ENCODE measurements around the gene CYTH2.
A peak's percentile ranks its signal among the peaks of the same experiment; 100 is the strongest.

Gene CYTH2

DNA sequence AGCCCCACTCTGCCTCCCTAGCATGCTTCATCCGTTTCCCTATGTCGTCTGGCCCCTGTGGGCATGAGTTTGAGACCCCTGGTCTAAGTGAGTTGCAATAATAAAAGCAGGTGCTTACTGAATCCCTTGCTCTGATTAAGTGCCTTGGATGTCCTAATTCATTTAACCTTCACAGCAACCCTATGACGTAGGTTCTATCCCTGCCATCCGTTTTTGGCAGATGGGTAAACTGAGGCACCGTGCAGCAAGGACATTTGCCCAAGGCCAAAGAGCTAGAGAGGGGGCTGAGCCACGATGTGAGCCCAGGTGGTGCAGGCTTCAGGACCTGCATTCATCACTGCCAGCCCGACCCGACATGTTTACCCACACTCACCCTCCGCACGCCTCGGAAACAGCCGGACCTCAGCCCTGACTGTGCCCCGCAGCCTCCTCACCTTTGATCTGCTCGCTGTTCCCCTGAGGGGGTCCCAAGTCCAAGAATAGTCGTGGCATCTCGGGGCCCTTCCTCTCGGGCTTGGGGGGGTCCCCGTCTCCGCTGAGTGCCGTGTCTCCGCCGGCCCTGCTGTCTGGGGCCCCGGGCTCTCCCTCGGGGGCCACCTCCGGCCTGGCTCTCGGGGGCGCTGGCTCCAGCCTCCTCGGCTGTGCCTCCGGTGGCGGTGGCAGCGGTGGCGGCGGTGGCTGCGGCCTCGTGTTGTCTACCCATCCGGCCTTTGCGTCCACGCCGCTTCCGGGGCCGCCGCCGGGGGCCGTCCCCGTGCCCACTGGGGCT lies 28.0 kb downstream of the CYTH2 start:
- no peak for DNase-seq

DNA sequence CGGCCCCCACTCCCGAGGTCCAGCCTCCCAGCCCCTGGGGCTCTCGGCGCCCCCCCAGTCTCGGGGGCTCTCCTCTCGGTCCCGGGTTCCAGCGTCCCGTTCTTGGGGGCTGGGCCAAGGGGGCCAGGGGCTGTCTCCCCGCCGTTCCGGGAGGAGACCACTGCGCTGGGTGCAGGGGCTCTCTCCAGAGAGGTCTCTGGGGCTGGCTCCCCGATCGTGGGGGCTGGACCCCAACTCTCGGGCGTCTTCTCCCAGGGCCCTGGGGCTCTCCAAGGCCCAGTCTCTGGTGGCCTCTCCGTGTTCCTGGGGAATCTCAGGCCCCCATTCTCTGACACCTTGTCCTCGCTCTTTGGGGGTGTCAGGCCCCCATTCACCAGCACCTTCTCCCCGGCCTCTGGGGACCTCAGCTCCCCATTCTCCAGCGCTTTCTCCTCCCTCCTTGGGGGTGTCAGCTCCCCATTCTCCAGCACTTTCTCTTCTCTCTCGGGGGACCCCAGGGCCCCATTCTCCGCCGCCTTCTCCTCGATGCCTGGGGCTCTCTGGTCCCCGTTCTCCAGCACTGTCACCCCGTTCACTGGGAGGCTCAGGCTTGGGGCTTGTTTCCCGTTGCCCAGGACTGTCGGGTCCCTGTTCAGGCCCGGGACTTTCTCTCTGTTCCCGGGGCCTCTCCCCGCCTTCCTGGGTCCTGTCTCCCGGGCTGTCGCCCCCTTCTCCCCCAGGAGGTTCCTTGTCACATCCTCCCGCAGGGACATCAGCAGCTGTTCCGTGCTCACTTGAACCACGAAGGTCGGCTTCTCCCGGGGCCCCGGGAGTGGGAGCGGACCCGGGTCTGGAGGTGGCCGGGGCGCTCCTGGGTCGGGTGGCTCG lies 28.8 kb downstream of the CYTH2 start:
- no peak for DNase-seq

DNA sequence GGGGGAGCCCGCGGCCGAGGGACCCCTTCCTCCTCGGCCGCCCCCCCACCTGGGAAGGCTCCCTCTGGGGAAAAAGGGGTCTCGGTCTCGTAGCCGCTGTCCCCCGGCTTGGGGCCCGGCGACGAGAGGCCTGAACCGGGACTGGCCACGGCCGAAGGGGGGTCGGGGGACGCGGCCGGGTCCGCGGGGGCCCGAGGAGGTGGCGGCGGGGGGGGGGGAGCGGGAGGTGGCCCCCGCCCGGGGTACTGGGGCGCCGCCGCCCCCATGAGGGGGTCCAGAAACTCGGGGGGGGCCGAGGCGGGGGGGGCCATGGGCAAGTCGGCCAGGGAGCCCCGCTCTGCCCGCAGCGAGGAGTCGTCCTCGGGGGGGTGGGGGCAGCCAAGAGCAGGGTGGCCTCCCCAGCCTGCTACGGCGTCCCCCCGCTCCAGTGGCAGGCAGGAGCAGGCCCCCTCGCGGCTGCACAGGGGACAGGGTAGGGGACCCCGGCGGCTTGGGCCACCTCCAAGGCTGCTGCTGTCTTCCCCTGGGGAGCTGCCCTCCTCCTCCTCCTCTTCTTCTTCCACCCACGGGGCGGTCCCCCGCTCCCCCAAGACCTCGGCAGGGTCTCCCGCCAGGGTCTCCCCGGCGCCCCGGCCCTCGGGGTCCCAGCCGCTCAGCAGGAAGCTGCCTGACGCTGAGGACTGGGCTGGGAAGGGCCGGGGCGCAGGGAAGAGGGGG lies 29.6 kb downstream of the CYTH2 start:
- no peak for DNase-seq

DNA sequence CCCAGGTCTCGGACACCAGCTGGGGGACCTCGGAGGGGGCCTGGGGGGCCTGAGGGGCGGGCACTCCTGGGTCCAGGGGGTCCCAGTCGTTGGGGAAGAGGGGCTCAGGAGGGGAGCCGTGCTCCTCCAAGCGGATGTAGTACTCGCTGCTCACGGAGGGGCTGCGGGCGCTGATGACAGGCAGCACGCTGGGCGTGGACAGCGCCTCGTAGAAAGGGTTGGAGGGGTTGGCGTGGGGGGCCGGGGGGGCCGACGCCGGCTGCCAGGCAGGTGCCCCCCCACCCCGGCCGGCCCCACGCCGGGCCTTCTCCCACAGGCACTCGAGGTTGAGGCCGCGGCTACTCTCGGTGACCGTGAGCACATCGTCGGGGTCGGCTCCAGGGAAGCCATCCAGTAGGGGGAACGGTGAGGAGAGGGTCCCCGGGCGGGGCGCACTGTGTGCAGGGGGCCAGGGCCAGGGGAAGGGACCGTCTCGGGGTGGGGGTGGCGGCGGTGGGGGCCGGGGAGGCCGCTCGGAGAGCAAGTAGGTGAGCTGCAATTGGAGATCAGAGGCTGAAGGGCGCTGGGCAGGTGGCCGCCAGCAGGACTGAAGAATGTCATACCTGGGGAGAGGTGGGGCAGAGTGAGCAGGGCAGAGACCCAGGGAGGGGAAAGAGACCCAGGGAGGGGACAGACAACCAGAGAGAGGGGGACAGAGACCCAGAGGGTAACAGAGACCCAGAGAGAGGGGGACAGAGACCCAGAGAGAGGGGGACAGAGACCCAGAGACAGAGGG lies 30.3 kb downstream of the CYTH2 start:
- DNase-seq: no peak

DNA sequence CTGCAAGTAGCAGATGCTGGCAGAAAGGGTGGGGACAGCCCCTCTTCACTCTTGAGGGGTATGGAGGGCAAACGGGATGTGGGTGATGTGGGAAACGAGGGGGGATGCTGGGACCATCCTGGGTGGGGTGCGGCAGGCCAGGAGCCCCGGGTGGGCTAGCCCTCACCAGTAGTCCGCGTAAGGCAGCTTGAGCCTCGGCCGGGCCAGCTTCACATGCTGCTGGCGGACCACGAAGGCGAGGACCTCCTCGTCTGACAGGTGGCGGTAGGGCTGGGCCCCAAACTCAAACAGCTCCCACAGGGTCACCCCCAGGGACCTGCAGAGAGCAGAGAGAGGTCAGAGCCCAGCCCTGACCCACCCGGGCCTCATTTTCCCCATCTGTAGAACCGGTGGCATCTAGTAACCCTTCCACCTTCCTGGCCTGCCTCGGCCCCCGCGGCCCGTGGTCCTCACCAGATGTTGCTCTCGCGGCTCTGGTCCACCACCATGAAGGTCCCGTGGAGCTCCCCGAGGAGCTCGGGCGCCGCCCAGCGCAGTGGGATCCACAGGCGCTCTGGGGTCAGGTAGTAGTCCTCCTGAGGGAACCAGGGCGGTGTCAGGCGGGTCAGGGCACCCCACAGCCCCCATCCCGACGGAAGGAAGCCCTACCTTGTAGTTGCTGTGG lies 31.8 kb downstream of the CYTH2 start:
- no peak for DNase-seq

DNA sequence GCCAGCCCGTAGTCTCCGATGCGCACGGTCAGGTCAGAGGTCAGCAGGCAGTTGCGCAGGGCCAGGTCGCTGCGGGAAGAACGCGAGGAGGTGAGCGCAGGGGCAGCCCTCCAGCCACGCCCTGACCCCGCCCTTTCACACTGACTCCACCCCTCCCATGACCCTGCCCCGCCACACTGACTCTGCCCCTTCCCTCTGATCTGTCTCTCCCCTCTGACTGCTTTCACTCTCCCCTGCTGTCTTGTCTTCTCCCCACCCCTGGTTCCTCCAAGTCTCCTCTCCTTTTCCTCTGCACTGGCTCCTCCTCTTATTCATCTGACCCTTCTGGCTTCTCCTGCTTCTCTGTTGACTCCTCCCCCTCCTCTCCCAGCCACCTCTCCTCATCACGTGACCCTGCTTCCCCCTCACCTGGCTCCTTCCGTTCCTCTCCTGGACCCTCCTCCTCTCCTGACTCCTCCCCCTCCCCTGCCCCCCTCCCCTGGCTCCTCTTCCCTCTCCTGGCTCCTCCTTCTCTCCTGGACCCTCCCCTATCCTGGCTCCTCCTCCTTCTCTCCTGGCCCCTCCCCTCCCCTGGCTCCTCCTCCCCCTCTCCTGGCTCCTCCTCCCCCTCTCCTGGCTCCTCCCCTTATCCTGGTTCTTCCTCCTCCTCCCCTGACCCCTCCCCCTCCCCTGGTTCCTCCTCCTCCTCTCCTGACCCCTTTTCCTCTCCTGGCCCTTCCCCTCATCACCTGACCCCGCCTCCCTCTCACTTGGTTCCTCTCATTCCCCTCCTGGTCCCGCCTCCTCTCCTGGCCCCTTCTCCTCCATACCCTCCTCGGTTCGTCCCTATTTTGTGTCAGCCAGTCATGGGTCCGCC lies 32.6 kb downstream of the CYTH2 start:
- peak; percentile 94 for DNase-seq

DNA sequence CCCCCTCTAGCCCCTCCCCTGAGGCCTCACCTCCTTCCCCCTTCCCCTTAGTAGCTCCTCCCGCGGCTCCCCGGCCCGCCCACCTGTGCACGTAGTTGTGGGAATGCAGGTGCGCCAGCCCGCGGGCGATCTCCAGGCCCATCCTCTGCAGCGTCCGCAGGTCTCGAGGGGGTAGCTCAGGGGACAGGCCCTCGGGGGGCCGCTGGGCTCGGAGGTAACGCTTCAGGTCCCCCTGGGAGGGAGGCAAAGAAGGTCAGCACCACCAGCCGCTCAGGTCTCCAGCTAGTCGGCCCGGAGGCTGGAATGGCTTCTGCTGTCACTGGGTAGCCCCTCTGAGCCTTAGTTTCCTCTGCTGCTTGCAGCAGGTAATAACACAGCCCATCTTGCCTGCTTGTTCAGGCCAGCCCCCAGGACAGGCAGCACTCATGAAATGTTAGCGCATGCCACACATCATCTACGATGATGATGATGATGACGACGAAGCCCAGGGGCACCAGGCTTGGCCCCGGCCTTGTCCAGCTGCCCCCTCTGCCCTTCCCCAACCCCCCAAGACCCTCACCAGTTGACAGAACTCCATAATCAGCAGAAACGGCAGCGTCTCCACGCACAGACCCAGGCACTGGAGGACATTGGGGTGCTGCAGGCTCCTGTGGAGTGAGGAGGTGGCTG lies 33.3 kb downstream of the CYTH2 start:
- DNase-seq: no peak

DNA sequence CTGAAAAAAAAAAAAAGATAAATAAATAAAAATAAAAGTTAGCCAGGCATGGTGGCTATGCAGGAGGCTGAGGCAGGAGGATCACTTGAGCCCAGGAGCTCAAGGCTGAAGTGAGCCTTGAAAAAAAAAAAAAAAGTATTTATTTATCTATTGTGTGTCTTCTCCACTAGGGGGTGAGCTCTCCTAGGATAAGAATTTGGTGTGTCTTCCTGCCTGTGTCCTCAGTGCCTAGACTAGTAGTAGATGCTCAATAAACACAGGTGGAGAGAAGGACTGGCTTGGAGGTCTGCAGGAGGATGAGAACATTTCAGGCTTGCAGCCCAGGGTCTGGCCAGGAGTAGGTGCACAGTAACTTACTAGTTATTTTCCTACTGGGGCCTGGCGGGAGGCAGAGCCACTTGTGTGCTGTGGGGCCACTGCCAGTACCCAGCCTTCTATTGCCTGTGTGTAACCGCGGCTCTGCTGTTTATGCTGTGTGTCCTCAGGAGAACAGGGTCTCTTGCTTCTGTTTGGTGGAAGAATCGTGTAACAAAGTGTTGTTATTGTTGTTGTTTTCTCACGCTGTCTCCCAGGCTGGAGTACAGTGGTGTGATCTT lies 37.1 kb downstream of the CYTH2 start:
- no peak for DNase-seq

DNA sequence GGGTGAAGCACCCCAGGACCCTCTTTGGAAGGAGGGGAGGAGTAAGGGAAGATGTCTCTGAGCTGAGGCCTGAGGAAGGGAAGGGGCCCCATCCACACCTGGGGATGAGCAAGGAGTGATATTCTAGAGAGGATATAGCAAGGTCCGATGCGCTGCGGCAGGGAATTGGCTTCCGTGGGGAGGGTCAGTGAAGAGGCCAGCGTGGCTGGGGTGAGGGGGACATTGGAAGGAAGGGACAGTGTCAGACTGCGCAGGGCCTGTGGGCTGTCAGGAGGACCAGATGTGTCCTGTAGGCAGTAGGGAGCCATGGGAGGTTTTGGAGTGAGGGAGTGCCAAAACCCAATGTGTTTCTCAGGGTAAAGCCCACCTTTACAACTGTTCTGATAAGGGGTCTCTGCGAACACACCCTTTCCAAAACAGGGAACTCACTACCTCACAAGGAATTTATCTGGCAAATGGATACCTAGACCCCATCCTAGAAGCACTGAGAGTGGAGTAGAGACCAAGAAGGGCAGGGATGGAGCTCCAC lies 38.8 kb downstream of the CYTH2 start:
- DNase-seq: no peak

DNA sequence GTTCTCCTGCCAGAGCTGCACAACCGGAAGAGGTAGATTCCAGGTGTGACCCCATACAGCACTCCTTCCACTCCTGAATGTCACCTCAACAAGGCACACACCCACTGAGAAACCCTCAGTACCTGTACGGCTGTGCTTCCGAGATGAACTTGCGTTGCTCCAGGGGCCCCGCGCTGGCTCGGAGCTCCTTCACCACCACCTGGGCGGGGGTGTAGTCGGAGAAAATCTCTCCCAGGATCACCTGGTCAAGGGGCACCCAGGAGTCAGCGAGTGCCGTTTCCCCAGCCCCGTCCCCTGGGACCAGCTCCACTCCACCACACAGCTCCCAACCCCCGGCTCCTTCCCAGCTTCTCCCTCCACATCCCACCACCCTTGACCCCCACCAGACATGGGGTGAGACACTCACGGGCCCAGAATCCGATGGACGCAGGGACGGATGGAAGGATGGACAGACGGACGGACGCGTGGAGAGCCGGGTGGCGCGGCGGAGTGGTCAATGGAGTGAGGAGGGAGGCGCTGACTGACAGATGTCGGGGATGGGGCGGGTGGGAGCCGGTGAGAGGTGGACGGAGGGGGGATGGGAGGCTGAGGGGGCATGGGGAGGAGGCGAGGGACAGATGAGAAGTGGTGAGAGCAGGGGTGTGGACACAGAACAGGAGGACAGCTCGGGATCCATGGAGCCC lies 39.7 kb downstream of the CYTH2 start:
- DNase-seq: no peak

DNA sequence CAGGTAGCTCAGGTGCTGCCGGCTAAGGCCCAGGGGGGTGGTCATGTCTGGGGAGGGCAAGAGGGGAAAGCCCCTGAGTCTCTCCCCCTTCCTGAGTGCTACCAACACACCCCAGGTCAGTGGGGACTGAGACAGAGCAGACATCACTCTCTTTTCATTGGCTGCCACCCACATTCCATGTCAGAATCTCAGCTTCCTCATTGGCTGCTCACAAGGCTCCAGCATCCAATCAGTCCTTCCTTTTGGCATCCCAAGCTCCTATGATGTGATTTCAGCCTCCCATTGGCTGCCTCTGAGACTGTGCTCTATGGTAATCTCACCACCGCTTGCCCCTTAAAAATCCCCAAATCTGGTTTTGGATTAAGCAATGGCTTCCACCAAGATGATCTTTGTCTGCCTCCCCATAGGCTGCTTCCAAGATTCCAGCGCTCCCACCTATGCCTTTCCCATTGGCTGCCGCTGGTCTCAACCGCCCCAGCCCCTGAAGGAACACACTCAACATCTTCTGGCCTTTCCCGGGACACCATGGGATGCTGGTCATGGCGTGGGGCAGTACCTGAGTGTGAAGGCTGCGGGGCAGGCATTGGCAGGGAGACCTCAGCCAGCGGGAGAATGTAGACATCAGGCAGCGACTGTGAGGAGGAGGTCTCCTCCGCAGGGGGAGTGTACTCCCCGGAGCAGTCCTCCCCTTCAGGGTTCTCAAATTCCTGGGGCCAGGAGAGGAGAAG lies 40.5 kb downstream of the CYTH2 start:
- no peak for DNase-seq

DNA sequence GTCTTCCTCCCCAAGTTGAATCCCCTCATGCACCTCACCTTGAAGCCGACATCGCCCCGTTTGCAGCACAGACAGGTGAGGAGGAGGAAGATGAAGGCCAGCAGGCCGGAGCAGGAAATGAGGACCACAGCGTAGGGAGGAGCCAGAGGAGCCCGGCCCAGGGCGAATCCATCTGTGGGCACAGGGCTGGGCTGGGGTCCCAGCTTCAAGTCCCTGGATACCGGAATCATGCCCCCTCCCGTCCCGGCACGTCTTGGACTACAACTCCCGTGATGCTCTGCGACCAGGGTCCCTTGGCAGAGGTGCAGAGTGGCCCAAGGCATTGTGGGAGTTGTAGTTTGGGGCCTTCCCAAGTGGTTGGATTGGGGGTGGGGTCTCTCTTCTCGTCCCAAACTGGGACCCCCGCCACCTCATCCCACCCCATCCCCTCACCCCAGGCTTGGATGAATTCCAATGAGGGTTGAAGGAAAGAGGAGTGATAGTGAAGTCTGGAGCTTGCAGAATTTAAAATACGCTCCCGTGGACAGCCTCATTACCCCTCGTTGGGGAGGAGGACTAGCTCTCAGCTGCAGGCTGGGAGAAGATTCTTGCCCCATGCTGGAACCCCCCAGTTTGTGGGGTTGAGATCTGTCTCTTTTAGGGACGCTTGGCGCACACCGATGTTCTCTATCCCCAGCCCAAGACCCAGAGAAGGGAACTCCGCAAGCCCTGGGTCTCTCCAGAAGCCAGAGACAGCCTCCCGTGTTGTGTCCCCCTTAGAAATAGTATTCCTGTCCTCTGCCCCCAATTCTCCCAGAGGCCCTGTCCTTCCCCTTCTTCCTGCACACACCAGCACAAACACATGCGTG lies 41.5 kb downstream of the CYTH2 start:
- DNase-seq: peak; percentile 53

DNA sequence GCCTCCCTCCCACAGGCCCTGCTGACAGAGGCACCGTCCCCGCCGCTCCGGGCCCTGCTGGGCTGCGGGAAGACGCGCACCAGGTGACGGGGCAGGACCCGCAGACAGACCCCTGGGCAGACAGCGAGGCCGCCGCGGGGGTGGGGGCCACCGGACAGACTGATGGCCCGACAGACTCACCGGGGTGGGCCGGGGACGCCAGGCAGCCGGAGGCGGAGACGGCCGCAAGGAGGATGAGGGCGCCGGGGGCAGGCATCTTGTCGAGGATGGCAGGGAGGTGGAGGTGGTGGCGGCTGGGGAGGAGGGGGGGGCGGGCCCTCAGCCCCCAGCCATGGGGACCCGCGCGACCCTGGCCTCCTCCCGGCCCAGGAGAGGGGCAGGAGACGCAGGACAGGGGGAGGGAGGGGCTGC lies 42.2 kb downstream of the CYTH2 start:
- no peak for DNase-seq

DNA sequence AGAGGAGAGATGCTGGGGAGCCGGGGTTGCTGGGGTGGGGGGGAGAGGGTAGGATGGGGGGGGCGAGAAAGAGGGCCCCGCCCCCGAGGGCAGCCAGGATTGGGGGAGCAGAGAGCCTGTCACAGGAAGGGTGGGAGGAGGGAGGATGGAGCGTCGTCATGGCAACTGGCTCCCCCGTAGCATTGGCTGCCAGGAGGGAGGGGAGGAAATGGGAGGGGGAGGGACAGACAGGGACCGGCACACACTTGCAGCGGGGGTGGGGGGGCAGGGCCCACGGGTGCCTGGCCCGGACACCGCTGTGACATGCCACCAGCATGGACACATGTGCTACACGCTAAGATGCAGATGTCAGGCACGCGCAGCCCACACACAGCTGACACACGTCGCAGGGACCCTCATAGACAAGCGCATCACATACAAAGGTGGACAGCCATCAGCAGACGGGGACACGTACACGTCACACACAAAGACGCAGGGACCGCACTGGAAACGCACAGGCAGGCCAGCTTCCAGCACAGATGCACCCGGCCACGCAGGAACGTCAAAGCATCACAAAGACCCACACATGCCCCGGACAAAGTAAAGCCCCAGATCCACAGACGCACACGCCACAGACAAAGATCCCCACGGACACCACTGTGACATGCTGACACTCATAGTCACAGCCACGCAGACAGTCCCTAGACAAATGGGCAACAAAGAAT lies 42.8 kb downstream of the CYTH2 start, which contains the start of gene LMTK3:
TSS of gene LMTK3 (minus strand) at position 36 of the 704 bp plus-strand sequence. CDS start 259 bp downstream, outside the sequence.
- peak; percentile 54 for DNase-seq

DNA sequence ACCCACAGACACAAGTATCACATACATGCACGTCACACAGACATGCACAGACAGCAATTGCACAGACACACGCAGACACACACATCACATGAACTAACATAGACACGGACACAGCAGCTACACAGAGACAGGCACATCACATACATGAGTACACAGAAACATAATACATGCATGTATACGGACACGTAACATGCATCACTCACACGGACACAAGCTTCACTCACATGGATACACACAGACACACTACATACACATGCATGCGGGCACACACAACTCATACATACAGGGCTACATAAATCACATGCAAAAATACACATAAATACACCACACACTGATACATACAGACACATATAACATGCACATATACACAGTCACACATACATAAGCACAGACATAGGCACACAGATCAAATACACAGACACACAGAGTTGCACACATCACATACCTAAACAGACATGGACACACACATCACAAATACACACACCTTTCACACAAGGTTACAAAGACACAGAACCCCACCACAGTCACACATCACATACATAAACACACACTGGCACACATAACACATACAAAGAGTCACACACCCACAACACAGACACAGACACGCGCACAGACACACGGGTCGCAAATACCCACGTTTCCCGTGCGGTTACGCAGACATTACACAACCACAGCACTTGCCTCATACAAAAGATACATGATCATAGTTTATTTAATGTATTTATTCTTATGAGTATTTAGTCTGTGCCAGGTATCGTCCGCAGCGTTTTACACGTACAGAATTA lies 43.5 kb downstream of the CYTH2 start:
- no peak for DNase-seq
